ENCODE results near the gene TMUB1.

Gene TMUB1

DNA sequence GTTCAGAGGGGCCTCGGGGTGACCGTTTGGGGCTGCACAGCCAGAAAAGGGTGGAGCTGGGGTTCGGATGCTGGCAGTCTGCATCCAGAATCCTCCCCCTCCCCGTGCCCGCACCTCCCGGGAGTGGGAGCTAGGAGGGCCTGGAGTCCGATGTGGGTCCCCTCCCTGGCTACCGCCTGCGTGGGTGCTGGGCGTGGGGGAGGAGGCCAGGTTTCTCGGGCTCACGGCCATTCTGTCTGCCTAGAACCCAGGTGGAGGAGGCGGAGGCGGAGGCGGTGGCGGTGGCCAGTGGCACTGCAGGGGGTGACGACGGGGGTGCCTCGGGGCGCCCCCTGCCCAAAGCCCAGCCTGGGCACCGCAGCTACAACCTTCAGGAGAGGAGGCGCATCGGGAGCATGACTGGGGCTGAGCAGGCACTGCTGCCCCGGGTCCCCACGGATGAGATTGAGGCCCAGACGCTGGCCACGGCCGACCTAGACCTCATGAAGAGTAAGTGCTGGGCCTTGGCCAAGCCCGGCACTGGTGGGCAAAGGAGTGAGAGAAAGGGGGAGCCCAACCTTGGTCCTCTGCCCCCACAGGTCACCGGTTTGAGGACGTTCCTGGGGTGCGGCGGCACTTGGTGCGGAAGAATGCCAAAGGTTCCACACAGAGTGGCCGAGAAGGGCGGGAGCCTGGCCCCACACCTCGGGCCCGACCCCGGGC lies 16.9 kb downstream of the TMUB1 start:
- FAIRE-seq, result no peak

DNA sequence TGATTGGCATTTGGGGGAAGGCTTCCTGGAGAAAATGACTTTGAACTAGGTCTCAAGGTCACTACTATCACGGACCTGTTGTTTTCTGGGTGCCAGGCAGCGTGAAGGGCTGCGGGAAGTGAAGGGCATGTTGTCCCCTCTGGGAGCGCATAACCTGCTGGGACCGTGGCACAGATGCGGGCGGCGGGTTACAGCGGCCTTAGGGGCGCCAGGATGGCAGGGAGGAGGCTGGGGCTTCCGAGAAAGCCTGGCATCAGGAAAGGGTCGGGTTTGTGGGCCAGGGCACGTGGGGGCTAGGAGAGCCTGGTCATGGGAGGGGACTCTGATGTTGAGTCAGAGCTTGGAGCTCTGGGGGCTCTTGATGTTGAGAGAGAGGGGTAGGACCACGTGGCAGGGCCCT lies 17.8 kb downstream of the TMUB1 start:
- FAIRE-seq, result no peak

DNA sequence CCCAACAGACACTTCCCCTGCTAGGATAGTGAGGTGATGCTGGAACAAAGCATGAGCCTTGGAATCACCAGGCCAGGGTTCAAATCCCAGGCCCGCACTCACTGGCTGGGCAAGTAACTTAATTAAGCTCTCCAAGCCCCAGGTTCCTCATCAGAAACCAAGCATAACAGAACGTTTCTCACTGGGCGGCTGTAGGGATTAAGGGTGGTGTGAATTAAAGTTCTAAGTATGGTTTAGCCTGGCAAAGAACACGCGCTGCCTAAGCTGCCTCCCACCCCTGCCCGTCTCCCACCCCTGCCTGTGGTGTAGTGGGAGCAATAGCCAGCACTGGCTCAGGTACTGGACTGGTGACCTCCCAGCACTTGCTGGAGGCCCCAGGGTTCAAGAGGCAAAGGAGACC lies 18.3 kb downstream of the TMUB1 start:
- no peak for FAIRE-seq

DNA sequence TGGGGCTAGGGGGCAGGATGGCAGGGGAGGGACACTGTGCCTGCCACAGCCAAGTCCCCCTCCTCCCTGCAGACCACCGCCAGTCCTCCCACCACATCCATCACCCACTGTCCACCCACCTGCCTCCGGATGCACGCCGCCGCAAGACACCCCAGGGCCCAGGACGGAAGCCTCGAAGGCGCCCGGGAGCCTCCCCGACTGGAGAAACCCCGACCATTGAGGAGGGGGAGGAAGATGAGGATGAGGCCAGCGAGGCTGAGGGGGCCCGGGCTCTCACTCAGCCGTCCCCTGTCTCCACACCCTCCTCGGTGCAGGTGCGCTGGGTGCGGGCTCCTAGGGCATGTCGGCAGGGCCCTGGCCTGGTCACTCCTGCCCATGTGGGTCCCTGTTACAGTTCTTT lies 18.8 kb downstream of the TMUB1 start:
- no peak for FAIRE-seq

DNA sequence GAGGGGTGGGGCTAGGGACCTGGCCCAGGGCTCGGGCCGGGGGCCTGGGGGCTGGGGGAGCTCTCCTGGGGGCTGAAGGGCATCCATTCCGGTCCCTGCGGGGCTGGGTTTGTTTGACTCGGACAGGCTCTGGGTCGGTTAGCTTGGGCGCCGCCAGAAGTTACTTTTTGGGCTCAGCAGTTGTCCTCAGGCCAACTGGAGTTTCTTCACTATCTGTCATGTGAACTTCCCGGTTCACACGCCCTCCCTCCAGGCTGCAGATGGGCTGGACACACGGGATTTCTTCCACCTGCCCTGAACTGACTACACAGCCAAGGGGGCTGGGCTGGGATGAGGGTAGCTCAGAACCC lies 20.1 kb downstream of the TMUB1 start:
- FAIRE-seq, result no peak

DNA sequence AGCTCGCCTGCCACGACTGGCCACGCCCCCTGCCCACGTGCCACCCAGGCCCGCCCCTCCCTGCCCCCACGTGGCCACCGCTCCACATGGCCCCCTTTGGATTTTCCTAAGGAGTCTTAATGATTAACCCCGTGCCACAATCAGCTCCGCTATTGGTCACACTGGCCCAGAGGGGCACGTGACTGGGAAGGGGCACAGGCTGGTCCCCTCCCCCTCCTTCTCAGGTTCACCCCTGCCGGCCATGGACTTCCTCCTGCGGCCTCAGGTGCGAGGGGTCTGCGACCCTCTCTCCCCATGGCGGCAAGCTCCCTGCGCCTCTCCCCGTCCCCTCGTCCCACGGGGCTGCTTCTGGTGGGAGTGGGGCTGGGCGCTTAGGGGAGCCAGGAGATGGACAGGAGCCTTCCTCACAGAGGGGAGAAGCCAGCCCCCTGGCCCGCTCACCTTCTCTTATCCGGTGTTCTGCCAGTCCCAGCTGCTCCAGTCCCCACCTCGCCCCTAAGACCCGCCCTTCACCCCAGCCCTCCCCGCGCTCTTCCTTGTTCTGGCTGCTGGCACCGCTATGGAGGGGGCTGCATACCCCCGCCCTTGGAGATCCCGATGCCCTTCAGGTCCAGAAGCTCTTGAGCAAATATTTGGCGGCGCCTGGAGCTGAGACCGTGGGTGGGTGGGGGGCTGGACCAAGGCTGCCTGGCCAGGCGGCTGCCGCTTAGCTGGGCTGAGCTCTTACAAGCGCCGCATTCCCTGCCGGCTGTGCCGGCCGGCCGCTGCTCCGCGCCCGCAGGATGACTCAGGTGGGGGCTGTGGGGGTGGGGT lies 20.7 kb downstream of the TMUB1 start:
- FAIRE-seq, result no peak

DNA sequence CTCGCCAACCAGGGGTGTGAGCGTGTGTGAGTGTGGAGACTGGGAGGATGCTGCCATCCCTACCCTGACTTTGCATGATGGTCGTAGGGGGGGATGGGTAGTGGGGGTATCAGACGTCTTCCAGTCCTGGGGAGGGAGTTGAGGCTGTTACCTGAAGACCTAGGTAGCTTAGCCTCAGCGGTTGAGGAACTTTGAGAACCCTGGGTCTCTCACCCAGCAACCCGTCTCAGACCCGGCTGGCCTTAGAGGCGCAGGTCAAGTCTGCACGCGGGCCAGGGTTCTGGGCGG lies 21.2 kb downstream of the TMUB1 start:
- no peak for FAIRE-seq

DNA sequence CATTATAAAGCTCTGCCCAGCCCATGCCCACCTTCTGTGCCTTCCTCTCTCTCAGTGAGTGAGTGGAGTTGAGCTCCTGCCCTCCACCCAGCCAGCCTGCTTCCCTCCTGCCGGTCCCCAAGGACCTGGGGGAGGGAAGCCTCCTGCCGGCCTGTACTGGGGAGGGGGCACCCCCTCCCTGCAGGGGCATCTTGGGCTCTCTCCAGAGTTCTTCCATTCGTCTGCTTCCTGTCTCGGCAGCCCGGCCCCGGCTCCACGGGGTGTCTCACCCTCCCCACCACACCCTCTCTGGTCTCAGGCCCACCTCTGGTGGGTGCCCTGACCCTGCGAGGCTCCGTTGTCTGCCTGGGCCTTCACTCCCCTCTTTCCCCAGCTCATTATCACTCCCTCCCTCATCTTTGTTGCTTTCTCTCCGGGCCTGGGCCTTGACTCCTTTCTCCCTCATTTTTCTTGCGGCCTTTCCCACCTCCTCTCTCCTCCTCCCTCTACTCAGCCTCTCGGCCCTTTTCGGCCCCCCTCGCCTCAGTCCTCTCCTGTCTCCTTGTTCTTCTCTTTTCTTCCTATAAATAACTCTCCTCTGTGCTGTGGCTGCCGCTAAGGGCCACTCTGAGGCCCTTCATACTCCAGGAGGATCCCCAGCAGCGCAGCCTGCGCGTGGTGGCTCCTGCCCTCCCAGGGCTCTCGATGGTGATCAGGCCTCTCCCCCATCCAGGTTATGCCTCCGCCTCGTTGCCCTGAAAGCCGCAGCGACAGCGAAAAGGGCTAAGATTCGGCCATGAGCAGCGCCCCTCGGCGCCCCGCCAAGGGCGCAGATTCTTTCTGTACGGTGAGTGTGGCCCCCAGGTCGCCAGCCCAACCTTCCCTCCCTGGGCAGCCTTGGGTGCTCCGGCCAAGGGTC lies 21.8 kb downstream of the TMUB1 start:
- no peak for FAIRE-seq

DNA sequence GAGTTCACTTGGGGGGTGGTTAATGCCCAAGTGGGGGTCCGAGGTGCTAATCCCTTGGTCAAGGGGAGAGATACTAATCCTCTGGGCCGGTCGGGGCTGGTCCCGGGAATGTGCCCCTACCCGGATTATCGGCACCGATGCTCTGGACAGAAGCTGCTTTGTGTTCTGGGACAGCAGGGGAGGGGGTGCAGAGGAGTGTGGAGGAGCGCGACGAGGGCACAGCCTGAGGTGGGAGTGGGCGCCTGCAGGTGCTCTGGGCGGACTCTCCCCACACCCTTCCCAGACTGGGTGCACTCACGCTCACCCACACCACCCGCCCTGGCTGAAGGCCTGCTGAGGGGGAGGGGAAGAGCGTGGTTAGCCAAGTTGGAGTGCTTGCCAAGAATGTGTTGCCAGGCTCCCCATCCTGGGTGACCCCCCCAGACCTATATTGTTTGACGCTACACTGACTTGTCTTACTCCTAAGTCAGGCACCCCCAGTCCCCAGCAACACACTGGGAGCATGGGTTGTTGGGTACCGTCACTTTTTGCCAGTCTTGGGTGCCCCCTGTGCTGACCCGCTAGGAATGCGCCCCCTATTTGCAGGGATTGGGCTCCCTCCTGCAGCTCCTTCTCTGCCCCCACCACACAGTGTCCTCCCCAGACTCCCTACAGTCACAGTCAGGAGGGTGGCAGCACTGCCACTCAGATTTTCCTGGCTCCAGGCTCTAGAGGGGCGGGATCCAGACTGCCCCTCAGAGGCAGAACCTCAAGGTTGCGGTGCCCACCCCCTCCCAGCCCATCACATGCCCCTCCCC lies 22.7 kb downstream of the TMUB1 start:
- no peak for FAIRE-seq

DNA sequence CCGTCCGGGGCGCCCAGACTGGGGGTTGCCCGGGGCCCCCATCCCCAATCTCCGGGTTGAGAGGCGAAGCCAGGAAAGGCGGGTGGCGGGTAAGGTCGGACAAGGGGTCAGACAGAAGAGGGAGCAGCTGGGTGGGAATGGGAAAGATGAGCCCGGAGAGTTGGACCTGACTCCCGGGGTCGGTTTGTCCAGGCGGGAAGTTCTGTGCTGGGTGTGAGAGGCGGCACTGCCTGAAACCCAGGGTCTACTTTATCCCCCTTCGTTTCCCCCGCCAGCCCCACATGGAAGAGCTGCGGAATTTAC lies 23.2 kb downstream of the TMUB1 start:
- no peak for FAIRE-seq

DNA sequence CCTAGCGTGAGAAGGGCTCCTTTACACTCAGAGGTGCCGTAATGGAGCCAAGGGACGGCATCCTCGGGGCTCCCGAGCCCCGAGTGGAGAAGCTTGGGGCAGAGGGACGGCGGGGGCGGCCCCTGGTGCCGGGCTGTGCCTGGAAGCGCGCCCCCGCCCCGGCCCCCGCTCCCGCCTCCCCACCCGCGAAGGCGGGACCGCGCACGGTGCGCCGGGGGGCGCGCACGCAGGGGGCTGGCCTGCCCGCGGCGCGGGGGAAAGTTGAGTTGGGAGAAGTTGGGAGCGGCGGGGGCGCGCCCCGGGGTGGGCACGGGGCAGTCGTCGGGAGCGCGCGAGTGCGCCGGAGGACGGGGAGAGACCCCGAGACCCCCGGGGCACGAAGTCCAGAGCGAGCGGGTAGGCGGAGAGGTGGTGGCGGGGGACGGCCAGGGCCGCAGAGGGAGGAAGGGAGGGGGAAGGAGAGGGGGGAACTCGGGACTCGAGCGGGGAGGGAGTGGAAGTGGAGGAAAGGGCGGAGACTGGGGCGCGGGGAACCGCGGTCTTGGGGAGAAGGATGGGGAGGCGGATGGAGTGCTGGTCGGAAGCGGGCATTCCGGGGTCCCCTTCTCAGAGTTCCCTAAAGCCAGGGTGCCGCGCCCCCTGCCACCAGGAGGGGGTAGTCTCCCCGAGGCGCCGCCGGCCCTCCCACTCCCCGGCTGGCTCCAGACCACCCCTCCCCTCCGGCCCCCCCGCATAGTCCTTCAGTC lies 23.8 kb downstream of the TMUB1 start, which contains the start of gene SLC4A2:
TSS of gene SLC4A2 (plus strand) at position 223 of the 746 bp plus-strand sequence. CDS start 2,399 bp downstream, outside the sequence.
- no peak for FAIRE-seq

DNA sequence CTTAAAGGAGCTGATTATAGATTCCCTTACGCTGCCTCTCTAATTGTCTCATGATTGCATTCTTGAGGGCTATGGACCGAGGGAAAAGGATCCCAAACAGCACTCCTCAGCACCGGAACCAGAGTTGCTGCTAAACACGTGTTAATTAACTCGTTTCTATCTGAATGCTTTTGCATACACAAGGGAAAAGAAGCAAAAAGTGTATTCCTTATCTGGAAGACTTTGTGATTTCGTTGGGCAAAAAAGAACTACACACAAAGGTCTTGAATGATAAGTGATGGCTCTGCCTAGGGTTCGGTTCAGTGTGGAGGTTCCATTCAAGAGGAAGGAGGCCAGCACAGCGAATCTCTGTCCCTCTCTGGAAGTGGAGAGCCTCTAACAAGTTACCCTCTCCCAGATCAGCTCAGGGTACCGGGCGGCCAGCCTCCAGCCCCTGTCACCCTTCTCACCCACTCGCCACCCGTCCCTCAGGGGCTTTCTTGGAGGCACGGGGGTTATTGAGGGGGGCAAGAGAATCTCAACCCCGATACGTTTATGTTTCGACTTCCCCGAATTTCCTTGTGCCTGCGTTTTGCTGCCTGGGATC lies 24.4 kb downstream of the TMUB1 start:
- FAIRE-seq, result no peak

DNA sequence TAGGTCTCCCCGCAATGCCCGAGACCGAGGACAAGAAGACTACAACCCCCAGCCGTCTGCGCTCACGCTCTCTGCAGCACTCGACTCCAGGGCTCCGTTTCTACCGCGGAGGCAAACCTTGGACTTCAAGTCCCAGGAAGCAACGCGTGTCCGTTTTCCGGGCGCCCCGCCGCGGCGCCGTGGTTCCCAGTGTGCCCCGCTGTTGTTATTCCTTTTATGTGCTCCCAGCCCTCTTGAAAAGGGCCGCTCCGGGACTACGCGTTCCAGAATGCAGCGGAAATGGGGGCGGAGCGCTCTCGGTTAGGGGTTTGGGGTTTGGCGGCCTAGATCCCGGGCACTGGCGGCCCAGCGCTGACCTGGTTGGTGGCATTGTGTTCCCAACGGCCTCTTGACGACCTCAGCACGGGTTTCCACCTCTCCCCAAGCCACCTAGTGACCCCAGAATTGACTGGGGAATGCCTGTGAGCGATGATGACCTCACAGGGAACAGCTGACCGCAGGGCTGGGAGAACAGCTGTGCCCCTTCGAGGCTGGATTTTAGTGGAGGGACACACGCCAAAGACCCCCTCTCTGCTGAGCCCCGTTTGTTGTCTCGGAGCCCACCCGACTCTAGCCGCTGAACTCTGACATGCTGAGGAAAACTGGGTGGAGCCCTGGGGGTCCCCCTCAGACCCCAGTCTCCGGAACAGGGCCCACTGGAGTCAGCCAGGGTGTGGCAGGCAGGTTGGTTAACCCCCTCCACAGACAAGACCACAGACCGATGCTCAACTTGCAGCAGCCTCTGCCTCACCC lies 25.1 kb downstream of the TMUB1 start:
- peak; percentile 94 for FAIRE-seq

DNA sequence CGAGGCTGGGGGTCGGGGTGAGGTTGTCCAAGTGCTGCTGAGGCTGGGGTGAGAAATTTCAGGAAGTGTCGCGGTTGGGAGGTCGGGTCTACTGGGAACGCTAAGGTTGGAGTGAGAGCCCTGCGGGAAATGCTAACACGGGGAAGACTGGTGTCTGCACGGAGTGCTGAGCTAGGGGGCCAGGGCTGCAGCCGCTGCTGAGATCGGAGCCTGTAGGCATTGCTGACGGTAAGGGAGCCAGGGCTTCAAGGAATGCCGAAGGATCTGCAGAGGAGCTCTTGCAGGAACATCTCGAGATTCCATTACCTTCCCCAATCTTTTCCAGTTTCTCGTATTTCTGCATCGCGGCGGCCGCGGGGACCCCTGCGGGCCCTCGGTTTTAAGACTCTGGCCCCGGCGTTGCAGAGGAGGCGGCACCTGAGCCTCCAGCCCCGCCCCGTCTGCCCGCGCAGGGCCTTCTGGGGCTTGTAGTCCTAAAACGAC lies 25.7 kb downstream of the TMUB1 start, which contains the start of gene CDK5:
TSS of gene CDK5 (minus strand) at position 392 of the 483 bp plus-strand sequence. CDS start at position 343, 49 bp downstream.
- FAIRE-seq, result no peak

DNA sequence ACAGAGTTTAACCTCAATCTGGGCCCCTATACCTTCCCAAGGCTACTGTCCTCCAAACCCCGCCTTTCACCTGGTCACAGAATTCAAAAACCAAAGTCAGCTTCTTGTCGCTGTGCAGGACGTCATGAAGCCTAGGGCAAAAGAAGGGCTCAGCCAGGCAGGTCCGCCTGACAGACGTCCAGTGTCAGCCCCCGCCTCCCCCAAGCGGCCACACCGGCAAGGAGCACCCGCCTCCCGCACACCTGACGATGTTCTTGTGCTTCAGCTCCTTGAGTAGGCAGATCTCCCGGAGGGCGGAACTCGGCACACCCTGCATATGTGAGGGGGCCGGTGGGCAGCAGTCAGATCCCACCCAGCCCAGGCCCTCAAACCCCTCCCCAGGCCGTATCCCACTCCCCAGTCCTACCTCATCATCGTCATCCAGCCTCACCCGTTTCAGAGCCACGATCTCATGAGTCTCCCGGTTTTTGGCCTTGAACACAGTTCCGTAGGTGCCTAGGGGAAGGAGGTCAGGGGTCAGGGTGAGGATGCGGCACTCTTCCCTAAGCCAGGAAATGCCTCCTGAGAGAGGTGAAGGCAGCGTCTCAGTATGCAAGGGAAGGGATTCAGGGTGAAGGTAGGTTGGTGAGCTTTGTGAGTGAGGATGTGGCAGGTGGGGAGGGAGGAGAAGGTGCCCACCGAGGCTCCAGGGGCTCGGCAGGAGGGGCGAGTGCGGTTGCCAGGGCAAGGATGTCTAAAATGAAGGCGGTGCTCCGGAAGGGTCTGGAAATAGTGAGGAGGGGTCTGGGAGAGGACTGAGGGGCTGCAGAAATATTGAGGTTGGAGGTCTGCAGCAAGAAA lies 26.4 kb downstream of the TMUB1 start:
- no peak for FAIRE-seq

DNA sequence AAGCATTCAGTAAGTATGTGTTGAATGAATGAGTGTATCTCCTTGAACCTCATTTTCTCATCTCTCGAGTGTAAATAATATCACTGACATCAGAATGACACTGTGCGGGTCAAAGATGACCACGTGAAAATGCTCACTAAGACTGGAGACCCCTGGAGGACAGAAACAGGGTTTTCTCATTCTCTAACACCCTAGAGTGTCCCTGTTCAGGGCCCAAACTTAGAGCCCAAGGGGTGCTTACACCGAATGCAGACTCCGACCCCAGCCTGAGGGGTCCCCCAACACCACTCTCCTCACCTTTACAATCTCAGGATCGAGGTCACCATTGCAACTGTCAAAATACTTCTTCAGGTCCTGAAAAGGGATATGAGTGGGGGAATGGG lies 27.0 kb downstream of the TMUB1 start:
- FAIRE-seq, result no peak

DNA sequence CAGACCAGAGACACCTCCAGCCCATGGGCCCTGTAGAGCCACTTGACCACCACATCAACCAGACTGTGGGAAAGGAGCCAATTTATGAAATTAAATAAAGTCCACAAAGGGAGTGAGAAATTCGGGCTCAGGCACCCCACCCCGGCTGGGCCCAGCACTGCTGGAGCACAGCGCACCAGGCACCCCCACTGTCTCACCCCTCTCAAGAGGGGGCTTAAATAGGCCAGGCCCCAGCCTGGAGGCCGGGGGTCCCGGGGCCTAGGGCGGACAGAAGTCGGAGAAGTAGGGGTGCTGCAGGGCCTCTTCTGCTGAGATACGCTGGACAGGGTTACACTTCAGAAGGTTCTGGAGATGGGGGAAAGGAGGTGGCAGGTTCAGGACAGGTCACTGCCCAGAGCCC lies 29.5 kb downstream of the TMUB1 start:
- no peak for FAIRE-seq

DNA sequence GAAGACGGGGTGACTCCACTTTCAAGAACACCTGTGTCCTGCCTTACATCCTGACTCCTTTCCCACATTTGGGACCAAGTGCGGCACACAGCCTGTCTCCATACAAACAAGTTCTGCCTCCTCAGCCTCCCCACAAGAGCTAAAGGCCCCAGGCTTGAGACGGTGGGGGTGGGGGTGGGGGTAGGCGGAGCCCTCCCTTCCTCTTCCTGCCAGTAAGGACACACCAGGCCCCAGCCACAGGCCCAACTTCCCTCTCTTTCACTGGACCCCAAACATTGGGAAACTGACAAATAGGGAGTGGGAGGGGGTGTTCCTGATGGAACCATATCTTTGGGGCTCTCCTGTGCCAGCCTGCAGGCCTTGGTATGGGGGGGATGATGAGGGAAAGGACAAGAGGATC lies 30.2 kb downstream of the TMUB1 start:
- FAIRE-seq, result no peak

DNA sequence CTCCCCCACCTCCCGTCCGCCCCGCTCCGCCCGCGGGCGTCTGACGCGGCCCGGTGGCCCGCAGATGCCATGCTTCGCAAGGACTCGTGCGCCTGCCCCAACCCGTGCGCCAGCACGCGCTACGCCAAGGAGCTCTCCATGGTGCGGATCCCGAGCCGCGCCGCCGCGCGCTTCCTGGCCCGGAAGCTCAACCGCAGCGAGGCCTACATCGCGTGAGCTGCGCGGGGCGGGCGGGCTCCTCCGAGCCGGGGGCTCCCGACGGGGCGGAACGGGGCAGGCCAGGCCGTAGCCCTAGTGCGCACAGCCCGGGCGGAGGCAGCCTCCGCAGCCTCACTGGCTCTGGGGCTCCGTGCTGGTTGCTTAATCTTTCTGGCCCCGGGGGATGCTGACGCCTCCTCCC lies 32.2 kb downstream of the TMUB1 start:
- FAIRE-seq, result no peak

Measured in endometrium (tissue), 2 donors.